Activated CD4-positive, alpha-beta T cell treated with anti-CD3 and anti-CD28 coated beads for 4 hours (primary cell): Measurements from ENCODE around the gene DNMT1.
"Not testable (repeated sequence)": the region's sequence is repeated elsewhere in the genome, so short reads cannot be mapped to it uniquely, and the experiment has no call there.

Experiments used
- DNase-seq, 2 donors: peaks; one replicate each; pipeline ENCODE4 v3.0.0-alpha.2; 2020

The DNMT1 gene

GRCh38 chr19:10220695-10221094 lies 25.9 kb upstream of the DNMT1 start:
- DNase-seq: no peak

DNA sequence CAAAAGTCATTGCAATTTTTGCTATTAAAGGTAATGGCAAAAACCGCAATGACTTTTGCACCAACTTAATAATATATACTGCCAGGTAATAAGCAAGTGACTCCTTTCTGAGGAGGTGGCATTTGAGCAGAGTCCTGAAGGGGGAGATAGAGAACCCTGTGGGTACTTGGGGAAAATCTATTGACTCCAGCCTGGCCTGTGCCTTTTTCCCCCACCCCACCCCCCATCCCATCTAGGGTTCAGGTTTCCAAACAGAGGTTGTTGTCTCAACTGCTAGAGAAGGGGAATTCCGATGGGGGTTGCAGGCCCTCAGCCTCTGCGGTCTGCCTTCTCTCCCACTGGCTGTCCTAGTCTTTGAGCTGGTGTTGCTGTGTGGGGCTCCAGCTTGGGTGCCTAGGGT lies 24.9 kb upstream of the DNMT1 start:
- DNase-seq: peak; percentile 27 to 30

DNA sequence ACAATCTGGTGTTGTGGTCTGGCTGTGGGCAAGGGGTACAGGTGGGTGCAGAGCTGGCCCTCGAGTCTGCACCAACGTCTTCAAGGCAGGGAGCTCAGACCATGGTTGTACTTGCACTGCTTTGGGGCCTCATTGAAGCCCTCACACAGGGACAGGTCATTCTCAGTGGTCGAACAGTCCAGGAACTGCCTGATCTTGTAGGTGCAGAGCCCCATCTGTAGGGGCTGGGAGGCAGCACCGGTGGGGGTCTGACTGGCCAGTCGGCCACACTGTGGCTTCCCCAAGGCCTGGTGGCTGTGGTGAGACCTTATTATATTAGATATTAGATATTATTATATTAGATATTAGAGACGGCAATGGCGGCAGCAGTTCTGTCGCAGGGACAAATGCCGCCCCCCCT lies 22.3 kb upstream of the DNMT1 start:
- DNase-seq: no peak

DNA sequence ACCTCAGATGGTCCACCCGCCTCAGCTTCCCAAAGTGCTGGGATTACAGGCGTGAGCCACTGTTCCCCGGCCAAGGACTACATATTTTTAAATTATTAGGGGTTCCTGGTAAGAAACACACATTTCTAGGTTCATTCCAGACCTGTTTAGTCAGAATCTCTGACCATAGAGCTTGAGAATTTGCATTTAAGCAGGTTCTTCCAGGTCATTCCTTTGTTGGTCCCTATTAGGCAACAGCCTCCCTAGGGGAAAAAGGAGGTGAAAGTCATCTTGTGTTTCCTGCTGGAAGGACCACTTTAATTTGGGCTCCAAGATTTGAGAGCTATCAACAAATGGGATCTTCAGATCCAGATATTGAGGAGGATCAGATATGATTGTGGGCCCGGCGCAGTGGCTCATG lies 20.0 kb upstream of the DNMT1 start:
- no peak for DNase-seq

GRCh38 chr19:10211691-10212090 lies 16.9 kb upstream of the DNMT1 start:
- no peak for DNase-seq

DNA sequence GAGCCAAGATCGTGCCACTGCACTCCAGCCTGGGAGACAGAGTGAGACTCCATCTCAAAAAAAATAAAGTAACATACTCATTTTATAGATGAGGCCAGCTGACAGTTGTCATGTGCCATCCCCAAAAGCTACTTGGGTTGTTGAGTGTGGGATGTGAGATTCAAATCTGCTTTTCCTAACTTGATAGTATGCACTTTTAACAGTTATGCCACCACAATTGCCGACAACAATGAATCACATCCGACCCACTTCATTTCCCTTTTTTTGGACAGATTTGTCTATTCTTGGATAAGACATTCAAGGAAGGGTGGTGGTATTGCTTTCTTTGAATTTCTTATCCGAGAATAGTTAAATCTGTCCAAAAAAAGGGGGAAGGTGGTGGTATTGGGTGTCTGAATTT lies 16.3 kb upstream of the DNMT1 start:
- no peak for DNase-seq

- no peak for DNase-seq
Observed at GRCh38 chr19:10209315-10209714, 14.6 kb upstream of the DNMT1 start.

GRCh38 chr19:10207026-10207425 lies 12.3 kb upstream of the DNMT1 start:
- no peak for DNase-seq

- no peak for DNase-seq
Observed at GRCh38 chr19:10206226-10206885, 11.6 kb upstream of the DNMT1 start.

- no peak for DNase-seq
Observed at GRCh38 chr19:10205636-10206035, 10.9 kb upstream of the DNMT1 start.

- no peak for DNase-seq
Observed at GRCh38 chr19:10203686-10204085, 8.9 kb upstream of the DNMT1 start.

DNA sequence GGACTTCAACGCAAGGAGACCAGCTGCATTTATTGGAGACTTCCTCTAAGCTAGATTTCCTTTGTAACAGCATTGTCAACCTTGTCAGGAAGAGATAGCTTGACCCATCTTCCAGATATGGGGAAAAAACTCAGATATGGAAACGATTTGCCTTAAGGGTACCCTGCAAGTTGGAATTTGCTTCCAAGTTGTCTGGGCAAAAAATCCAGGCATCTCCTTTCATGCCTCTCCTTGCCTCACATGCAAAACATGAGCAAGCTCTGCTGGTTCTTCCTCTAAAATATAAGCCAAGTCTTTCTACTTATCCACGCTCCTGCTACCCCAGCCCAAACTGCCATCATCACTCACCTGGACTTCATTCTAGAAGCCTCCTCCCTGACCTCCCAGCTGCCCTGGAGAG lies 6.4 kb upstream of the DNMT1 start:
- no peak for DNase-seq

- not testable (repeated sequence) for DNase-seq
Observed at GRCh38 chr19:10200101-10200500, 5.3 kb upstream of the DNMT1 start.

DNA sequence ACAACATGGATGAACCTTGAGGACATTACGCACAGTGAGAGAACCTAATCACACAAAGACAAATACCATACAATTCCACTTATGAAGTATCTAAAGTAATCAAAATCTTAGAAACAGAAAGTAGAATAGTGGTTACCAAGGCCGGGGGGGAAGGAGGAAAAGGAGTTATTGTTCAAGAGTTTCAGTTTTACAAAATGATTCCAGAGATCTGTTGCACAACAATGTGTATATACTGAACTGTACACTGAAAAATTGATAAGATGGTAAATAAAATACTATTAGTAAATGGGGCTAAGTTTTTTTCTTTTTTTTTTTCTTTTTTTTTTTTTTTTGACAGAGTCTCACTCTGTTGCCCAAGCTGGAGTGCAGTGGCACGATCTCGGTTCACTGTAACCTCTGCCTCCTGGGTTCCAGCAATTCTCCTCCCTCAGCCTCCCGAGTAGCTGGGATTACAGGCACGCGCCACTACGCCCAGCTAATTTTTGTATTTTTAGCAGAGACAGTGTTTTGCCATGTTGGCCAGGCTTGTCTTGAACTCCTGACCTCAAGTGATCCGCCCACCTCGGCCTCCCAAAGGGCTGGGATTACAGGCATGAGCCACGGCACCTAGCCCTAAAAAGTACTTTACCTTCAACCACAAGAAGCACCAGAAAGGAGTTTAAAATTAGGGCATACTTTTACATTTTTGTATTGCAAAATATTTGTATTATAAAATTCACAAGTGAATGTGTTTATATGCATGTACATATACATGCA lies 4.3 kb upstream of the DNMT1 start:
- DNase-seq: not testable (repeated sequence)

GRCh38 chr19:10195199-10195519 lies 406 bp upstream of the DNMT1 start:
- no peak for DNase-seq

DNA sequence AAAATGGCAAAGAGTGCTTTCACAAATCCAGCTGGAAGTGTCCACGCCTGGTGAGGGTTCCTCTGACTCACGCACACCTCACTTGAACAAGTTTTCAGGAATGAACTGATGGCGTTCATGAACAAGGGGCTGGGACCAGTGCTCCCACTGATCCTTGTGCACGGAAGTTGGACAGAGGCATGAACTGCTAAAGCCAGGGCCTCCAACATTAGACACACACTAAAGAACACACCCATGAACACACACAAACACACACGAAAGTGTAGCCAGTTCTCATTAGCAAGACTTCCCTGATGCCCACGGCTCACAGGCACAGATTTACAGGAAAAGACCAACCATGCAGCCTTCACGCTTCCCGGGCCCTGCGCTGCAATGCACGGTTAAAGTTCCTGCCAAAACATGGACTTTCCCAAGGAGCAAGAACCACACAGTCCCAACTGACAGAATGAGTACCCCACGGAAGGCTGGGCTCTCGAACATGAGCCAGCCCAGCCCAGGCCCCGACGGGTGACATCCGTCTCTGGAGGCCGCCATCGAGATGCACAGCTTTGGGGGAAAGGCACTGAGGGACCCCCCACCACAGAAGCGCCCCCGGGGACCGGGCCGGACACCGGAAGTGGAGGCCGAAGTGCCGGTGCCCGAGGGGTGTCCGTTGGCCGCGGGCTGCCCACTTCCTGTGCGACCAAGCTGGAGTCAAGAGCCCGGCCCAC lies 808 bp downstream of the DNMT1 start:
- peak in 1 of 2 donors; percentile 21 for DNase-seq

- no peak for DNase-seq
Observed at GRCh38 chr19:10192922-10193321, 1.8 kb downstream of the DNMT1 start.

DNA sequence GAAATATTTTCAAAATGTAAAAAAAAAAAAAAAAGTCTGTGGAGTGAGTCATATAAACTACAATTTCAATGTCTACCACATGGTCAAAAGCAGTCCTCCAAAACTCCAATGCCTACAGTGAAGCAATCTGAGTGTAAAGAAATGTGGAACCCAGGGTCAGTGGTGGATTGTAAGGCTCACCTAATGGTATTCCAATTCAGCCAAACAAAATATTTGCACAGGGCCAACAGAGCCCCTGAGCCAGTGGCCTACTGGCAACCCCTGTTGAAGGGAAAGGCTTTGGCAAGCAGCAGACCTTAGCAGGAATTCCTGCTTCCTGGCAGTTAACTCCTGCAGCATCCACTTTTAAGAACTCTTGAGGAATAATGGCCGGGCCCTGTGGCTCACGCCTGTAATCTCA lies 3.4 kb downstream of the DNMT1 start:
- no peak for DNase-seq

GRCh38 chr19:10190026-10190425 lies 4.7 kb downstream of the DNMT1 start:
- no peak for DNase-seq

- no peak for DNase-seq
Observed at GRCh38 chr19:10189616-10190015, 5.1 kb downstream of the DNMT1 start.

DNA sequence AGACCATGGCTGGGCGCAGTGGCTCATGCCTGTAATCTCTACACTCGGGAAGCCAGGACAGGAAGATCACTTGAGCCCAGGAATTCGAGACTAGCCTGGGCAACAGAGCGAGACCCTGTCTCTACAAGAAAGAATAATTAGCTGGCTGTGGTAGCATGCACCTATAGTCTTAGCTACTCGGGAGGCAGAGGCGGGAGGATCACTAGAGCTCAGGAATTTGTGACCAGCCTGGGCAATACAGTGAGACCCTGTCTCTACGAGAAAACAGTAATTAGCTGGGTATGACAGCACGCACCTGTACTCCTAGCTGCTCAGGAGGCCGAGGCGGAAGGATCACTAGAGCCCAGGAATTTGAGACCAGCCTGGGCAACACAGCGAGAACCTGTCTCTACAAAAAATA lies 7.4 kb downstream of the DNMT1 start:
- no peak for DNase-seq

- DNase-seq: no peak
Observed at GRCh38 chr19:10184636-10185035, 10.1 kb downstream of the DNMT1 start.

GRCh38 chr19:10183926-10184325 lies 10.8 kb downstream of the DNMT1 start:
- no peak for DNase-seq

DNA sequence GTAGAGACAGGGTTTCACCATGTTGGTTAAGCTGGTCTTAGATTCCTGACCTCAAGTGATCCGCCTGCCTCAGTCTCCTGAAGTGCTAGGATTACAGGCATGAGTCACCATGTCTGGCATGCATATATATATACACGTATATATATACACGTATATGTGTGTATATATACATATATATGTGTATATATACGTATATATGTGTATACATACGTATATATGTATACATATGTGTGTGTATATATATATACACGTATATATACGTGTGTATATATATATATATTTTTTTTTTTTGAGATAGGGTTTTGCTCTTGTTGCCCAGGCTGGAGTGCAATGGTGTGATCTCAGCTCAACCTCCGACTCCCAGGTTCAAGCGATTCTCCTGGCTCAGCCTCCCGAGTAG lies 11.9 kb downstream of the DNMT1 start:
- DNase-seq: no peak
